PC-9 (cell line): ENCODE measurements around the gene PIAS1. TPM values are rescaled to one million over a fixed set of nuclear protein-coding genes. Genes with fewer than 3 reads are reported as not detected.

Experiments
- BruUV-seq: library from RNA; stranded (reverse); fragments of 400-500 nt; replicated peaks from 2 replicates; lab custom pipeline; 2021; lab: Mats Ljungman, UMichigan
- CTCF ChIA-PET: fragments of 300-600 bp; sonication (Branson Sonifier 250); formaldehyde crosslinking; loops from one replicate; lab custom pipeline; 2022; ENCODE audit warnings: antibody characterized with exemption; lab: Charles Lee
- POLR2A ChIA-PET: fragments of 300-600 bp; sonication (Branson Sonifier 250); formaldehyde crosslinking; loops from one replicate; lab custom pipeline; 2022; ENCODE audit warnings: antibody characterized with exemption; ENCODE audit not compliant: unreplicated experiment; lab: Charles Lee
- DNase-seq, 2 experiments: peaks; one replicate each; pipeline versions ENCODE4 v3.0.0 to v3.0.0-alpha.2; 2015 to 2022; ENCODE audit warnings: mixed read lengths in 1 of 2
- H2AFZ ChIP-seq: fragments of 200-600 bp; sonication (generic); 2 replicates; pipeline ENCODE4 v1.8.1; 2017; ENCODE audit warnings: antibody characterized with exemption
- H3F3A ChIP-seq: fragments of 200-600 bp; sonication (generic); 2 replicates; pipeline ENCODE4 v1.8.1; 2017; ENCODE audit warnings: antibody characterized with exemption, mild to moderate bottlenecking, low read depth; ENCODE audit not compliant: insufficient read depth
- H3K27ac ChIP-seq: fragments of 200-600 bp; sonication (generic); 2 replicates; pipeline ENCODE4 v1.6.1; 2016; ENCODE audit warnings: mixed run types
- H3K27me3 ChIP-seq: fragments of 200-600 bp; sonication (generic); 2 replicates; pipeline ENCODE4 v1.6.1; 2016; ENCODE audit warnings: low read depth, mixed run types; ENCODE audit not compliant: insufficient read depth
- H3K36me3 ChIP-seq: fragments of 200-600 bp; sonication (generic); 2 replicates; pipeline ENCODE4 v1.6.1; 2016; ENCODE audit warnings: low read depth, mixed run types
- H3K4me1 ChIP-seq: fragments of 200-600 bp; sonication (generic); replicated peaks from 2 replicates; pipeline ENCODE4 v1.6.1; 2016; ENCODE audit warnings: mixed run types; ENCODE audit not compliant: insufficient read depth
- H3K4me2 ChIP-seq: fragments of 200-600 bp; sonication (generic); 2 replicates; pipeline ENCODE4 v1.6.1; 2017; ENCODE audit warnings: mixed run types
- H3K4me3 ChIP-seq: fragments of 200-600 bp; sonication (generic); 2 replicates; pipeline ENCODE4 v1.6.1; 2016; ENCODE audit warnings: mixed run types
- H3K79me2 ChIP-seq: fragments of 200-600 bp; sonication (generic); 2 replicates; pipeline ENCODE4 v1.6.1; 2017; ENCODE audit warnings: low read depth, mixed run types
- H3K9me2 ChIP-seq: fragments of 200-600 bp; sonication (generic); 2 replicates; pipeline ENCODE4 v1.8.1; 2017; ENCODE audit warnings: mild to moderate bottlenecking; ENCODE audit not compliant: insufficient read depth
- H3K9me3 ChIP-seq: fragments of 200-600 bp; sonication (generic); 2 replicates; pipeline ENCODE4 v1.8.1; 2016; ENCODE audit warnings: low read depth; ENCODE audit not compliant: insufficient read depth
- H4K20me1 ChIP-seq: fragments of 200-600 bp; sonication (generic); 2 replicates; pipeline ENCODE4 v1.8.1; 2017; ENCODE audit not compliant: insufficient read depth
- EZH2 ChIP-seq: fragments of 200-600 bp; sonication (generic); IDR thresholded peaks from 2 replicates; pipeline ENCODE4 v1.8.0; 2017; ENCODE audit warnings: antibody characterized with exemption, low read depth
- intact Hi-C: fragments of 100-400 bp; cut with micrococcal nuclease; formaldehyde crosslinking; loops from one replicate; pipeline ENCODE4 v1.10.0; 2022; ENCODE audit not compliant: unreplicated experiment
- total RNA-seq: library from RNA; stranded (reverse); gene quantifications from 2 replicates; pipeline ENCODE4 v1.2.3, GENCODE V29; 2021
- TF ChIP-seq, protein P1 (sequence below): fragments of 200-600 bp; sonication (generic); conservative IDR thresholded peaks from 2 replicates; pipeline ENCODE4 v1.6.1; 2017; ENCODE audit warnings: mixed run types, antibody characterized with exemption, mild to moderate bottlenecking, moderate library complexity

The PIAS1 gene
- total RNA-seq, 1 experiment from 2014 or later: 42.5 TPM

DNA sequence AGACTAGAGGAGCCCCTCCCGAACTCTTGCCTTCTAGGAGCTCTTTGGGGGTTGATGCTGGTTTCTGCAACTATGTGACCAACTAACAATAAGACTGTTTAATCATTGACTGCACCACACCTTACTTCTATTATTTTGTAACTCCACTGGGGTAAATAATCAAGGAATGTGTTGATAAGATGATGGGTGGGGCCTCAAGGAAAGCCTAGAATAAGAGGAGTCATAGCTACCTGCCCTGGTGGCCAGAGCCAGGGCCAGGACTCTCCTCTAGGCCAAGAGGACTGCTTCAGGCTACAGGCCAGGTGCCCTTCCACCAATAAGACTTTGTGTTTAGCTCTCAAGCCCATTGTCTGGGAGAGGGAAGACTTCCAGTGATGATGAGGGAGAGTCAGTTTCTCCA lies 41.2 kb upstream of the PIAS1 start:
- ChIA-PET CTCF (no interaction called here), POLR2A (interaction anchor here (0.6 kb wide), 1 partner anchor 31 kb away, joined by 3 read pairs; no protein-coding TSS in a partner anchor)
- intact Hi-C loops: loop anchor here (2.0 to 10.0 kb wide), 2 partner anchors 14 to 142 kb away; no protein-coding TSS in a partner anchor
- H3K79me2 ChIP-seq: no peaks in the 10 kb centered on the region
- no peak overlapping the region for H2AFZ ChIP-seq
- H3K4me1 ChIP-seq: 0 out of 2 replicates have a peak, but pooled peaks cover 9% of the 10 kb centered on the region
- BruUV-seq: no TSS peak
- no peaks in the 10 kb centered on the region for H3K9me3 ChIP-seq
- no peaks in the 10 kb centered on the region for H4K20me1 ChIP-seq
- no peak overlapping the region for H3K4me2 ChIP-seq
- H3F3A ChIP-seq: no peaks in the 10 kb centered on the region
- no peak overlapping the region for H3K27ac ChIP-seq
- H3K4me3 ChIP-seq: no peak overlapping the region
- peak; percentile 44 to 70 for DNase-seq
- no peaks in the 10 kb centered on the region for H3K27me3 ChIP-seq
- no peak for TF ChIP-seq EZH2
- TF ChIP-seq, protein P1, sequence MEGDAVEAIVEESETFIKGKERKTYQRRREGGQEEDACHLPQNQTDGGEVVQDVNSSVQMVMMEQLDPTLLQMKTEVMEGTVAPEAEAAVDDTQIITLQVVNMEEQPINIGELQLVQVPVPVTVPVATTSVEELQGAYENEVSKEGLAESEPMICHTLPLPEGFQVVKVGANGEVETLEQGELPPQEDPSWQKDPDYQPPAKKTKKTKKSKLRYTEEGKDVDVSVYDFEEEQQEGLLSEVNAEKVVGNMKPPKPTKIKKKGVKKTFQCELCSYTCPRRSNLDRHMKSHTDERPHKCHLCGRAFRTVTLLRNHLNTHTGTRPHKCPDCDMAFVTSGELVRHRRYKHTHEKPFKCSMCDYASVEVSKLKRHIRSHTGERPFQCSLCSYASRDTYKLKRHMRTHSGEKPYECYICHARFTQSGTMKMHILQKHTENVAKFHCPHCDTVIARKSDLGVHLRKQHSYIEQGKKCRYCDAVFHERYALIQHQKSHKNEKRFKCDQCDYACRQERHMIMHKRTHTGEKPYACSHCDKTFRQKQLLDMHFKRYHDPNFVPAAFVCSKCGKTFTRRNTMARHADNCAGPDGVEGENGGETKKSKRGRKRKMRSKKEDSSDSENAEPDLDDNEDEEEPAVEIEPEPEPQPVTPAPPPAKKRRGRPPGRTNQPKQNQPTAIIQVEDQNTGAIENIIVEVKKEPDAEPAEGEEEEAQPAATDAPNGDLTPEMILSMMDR: no peak
- no peaks in the 10 kb centered on the region for H3K36me3 ChIP-seq
- H3K9me2 ChIP-seq: no peaks in the 10 kb centered on the region

DNA sequence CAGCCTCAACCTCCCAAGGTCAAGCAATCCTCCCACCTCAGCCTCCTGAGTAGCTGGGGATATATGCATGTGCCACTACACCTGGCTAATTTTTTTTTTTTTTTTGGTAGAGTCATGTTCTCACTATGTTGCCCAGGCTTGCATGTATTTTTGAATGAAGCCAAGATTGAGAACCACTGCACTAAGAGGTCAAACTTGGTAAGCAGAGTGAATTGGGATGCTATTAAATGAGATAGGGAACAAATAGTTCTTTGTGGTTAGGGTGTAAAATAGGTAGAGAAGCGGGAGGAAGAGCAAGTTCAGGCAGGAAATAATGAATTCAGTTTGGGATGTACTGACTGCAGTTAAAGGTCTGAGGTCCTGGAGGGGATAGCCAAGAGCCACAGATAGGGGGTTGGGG lies 39.9 kb upstream of the PIAS1 start:
- DNase-seq: no peak
- no peaks in the 10 kb centered on the region for H3K9me2 ChIP-seq
- no peak overlapping the region for H2AFZ ChIP-seq
- H3K27ac ChIP-seq: no peak overlapping the region
- POLR2A ChIA-PET: no interaction called here
- no peaks in the 10 kb centered on the region for H3K36me3 ChIP-seq
- CTCF ChIA-PET: no interaction called here
- intact Hi-C loops: loop anchor here (10.0 kb wide), 1 partner anchor 141 kb away; no protein-coding TSS in a partner anchor
- H3K4me1 ChIP-seq: 0 out of 2 replicates have a peak, but pooled peaks cover 9% of the 10 kb centered on the region
- no peak overlapping the region for H3K4me2 ChIP-seq
- TF ChIP-seq EZH2: no peak
- TF ChIP-seq, protein P1: no peak
- H4K20me1 ChIP-seq: no peaks in the 10 kb centered on the region
- no peak overlapping the region for H3K4me3 ChIP-seq
- BruUV-seq: no TSS peak
- H3K27me3 ChIP-seq: no peaks in the 10 kb centered on the region
- H3K9me3 ChIP-seq: no peaks in the 10 kb centered on the region
- no peaks in the 10 kb centered on the region for H3K79me2 ChIP-seq
- H3F3A ChIP-seq: no peaks in the 10 kb centered on the region

DNA sequence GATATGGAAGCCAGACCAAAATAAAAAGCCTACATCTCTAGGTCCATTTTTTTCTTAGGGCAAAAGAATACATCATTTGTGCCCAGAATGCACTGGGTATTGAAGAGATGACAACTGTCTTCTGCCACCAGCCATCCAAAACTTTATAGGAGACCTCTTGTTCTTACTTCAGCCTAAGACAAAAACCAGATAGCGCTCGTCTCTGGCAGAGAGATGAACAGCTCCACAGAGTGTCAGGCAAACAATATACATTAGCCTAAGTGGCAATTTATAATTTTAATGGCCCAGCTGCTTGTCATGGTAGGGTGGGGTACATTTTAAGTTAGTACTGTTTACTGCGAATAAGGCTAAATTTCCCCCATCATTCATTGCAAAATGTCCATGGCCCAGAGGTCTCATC lies 38.9 kb upstream of the PIAS1 start:
- TF ChIP-seq, protein P1: no peak
- TF ChIP-seq EZH2: no peak
- no peak for DNase-seq
- Histone ChIP-seq H3K27ac (no peak overlapping the region), H3K4me1 (0 out of 2 replicates have a peak, but pooled peaks cover 9% of the 10 kb centered on the region), H3K36me3 (no peaks in the 10 kb centered on the region), H3K27me3 (no peaks in the 10 kb centered on the region), H3K4me2 (no peak overlapping the region), H3K9me3 (no peaks in the 10 kb centered on the region), H4K20me1 (no peaks in the 10 kb centered on the region), H3K9me2 (no peaks in the 10 kb centered on the region), H3F3A (no peaks in the 10 kb centered on the region), H3K4me3 (no peak overlapping the region), H3K79me2 (no peaks in the 10 kb centered on the region), H2AFZ (no peak overlapping the region)
- CTCF ChIA-PET: no interaction called here
- intact Hi-C loops: loop anchor here (10.0 kb wide), 1 partner anchor 140 kb away; no protein-coding TSS in a partner anchor
- POLR2A ChIA-PET: no interaction called here
- BruUV-seq: no TSS peak
